PFSK-1 (cell line): ENCODE data around the gene SLC36A4.

Experiments used
- FOXP2 ChIP-seq: optimal IDR thresholded peaks from 2 replicates; pipeline ENCODE3; 2011; ENCODE audit warnings: borderline replicate concordance, control low read depth, inconsistent platforms; ENCODE audit not compliant: insufficient read depth; ENCODE audit errors: extremely low read length, extremely low read depth
- POLR2AphosphoS5 ChIP-seq: IDR thresholded peaks from 2 replicates; pipeline ENCODE4 v1.6.1; 2012; ENCODE audit warnings: low read depth, mild to moderate bottlenecking, control low read depth, low read length, moderate library complexity
- REST ChIP-seq, 2 experiments: IDR thresholded peaks; 2 replicates each; pipeline versions ENCODE4 v1.6.1 to v1.8.0; 2011 to 2012; ENCODE audit warnings: low read depth in 2 of 2, low read length in 2 of 2, control low read depth in 1 of 2, inconsistent platforms in 1 of 2, mild to moderate bottlenecking in 1 of 2, moderate library complexity in 1 of 2; ENCODE audit not compliant: insufficient read depth in 1 of 2
- SIN3A ChIP-seq: IDR thresholded peaks from 2 replicates; pipeline ENCODE4 v1.6.1; 2012; ENCODE audit warnings: mild to moderate bottlenecking, low read length, moderate library complexity, borderline replicate concordance; ENCODE audit not compliant: insufficient read depth
- TAF1 ChIP-seq: IDR thresholded peaks from 2 replicates; pipeline ENCODE4 v1.6.1; 2012; ENCODE audit warnings: low read length, control low read depth, borderline replicate concordance; ENCODE audit not compliant: insufficient read depth

The SLC36A4 gene

GRCh38 chr11:93100211-93100610 lies 97.6 kb downstream of the SLC36A4 start:
- TF ChIP-seq REST (IDR thresholded peaks at IDR 0.05; ENCODE audit: insufficient read depth in 1 of 2, low read depth in 2 of 2, low read length in 2 of 2) (no peak), SIN3A (no peak), FOXP2 (no peak), POLR2AphosphoS5 (no peak), TAF1 (no peak)

- no peak for TF ChIP-seq SIN3A
- no peak for TF ChIP-seq REST (IDR thresholded peaks at IDR 0.05; ENCODE audit: insufficient read depth in 1 of 2, low read depth in 2 of 2, low read length in 2 of 2)
- no peak for TF ChIP-seq FOXP2
- TF ChIP-seq POLR2AphosphoS5 = no peak
Observed at GRCh38 chr11:93099806-93100205, 98.0 kb downstream of the SLC36A4 start.
